GM18498 (cell line): ENCODE data around the gene ATP2B2.

Source experiments
- ATAC-seq: cut with Tn5 transposase; IDR thresholded peaks from one replicate; pipeline ENCODE4 v1.9.1; 2021; ENCODE audit warnings: mild to moderate bottlenecking, moderate library complexity; ENCODE audit not compliant: unreplicated experiment

Gene ATP2B2

GRCh38 chr3:10368512-10368911, 136.9 kb downstream of the ATP2B2 start:
- ATAC-seq: no peak

GRCh38 chr3:10367506-10367905, 137.9 kb downstream of the ATP2B2 start:
- ATAC-seq: no peak

- no peak for ATAC-seq
Measured at GRCh38 chr3:10366651-10367101, 138.7 kb downstream of the ATP2B2 start.

GRCh38 chr3:10365791-10366190, 139.6 kb downstream of the ATP2B2 start:
- no peak for ATAC-seq

GRCh38 chr3:10365316-10365715, 140.1 kb downstream of the ATP2B2 start:
- no peak for ATAC-seq

GRCh38 chr3:10364806-10365205, 140.6 kb downstream of the ATP2B2 start:
- no peak for ATAC-seq

GRCh38 chr3:10363935-10364334, 141.5 kb downstream of the ATP2B2 start:
- ATAC-seq: no peak

GRCh38 chr3:10361375-10361774, 144.0 kb downstream of the ATP2B2 start:
- ATAC-seq: no peak

GRCh38 chr3:10360478-10360877, 144.9 kb downstream of the ATP2B2 start:
- ATAC-seq: no peak

- ATAC-seq: no peak
Measured at GRCh38 chr3:10359761-10360161, 145.6 kb downstream of the ATP2B2 start.

GRCh38 chr3:10358309-10358980, 146.9 kb downstream of the ATP2B2 start:
- no peak for ATAC-seq

GRCh38 chr3:10357592-10358308, 147.6 kb downstream of the ATP2B2 start:
- ATAC-seq: no peak

- no peak for ATAC-seq
Measured at GRCh38 chr3:10357095-10357494, 148.3 kb downstream of the ATP2B2 start.

GRCh38 chr3:10356461-10356981, 148.9 kb downstream of the ATP2B2 start:
- no peak for ATAC-seq

- ATAC-seq: no peak
Measured at GRCh38 chr3:10354361-10355015, 150.9 kb downstream of the ATP2B2 start.

- ATAC-seq: no peak
Measured at GRCh38 chr3:10353661-10354360, 151.6 kb downstream of the ATP2B2 start.

- ATAC-seq: no peak
Measured at GRCh38 chr3:10353160-10353559, 152.2 kb downstream of the ATP2B2 start.

- no peak for ATAC-seq
Measured at GRCh38 chr3:10352146-10352911, 153.1 kb downstream of the ATP2B2 start.

GRCh38 chr3:10351013-10351735, 154.2 kb downstream of the ATP2B2 start:
- ATAC-seq: no peak
